Epidermal melanocyte (primary cell): ENCODE results near the gene PDE1C.
"Not testable (repeated sequence)": the region's sequence is repeated elsewhere in the genome, so short reads cannot be mapped to it uniquely, and the experiment has no call there.

ENCODE experiments used
- DNase-seq: peaks from one replicate; pipeline ENCODE4 v3.0.0; 2011; ENCODE audit warnings: low spot score; ENCODE audit not compliant: insufficient read length

Gene PDE1C

GRCh38 chr7:32044739-32045138 lies 25.5 kb downstream of the PDE1C start:
- DNase-seq, result no peak

GRCh38 chr7:32043688-32044087 lies 26.5 kb downstream of the PDE1C start:
- DNase-seq, result no peak

- no peak for DNase-seq
Measured at GRCh38 chr7:32042900-32043299, 27.3 kb downstream of the PDE1C start.

GRCh38 chr7:32039000-32039756 lies 31.0 kb downstream of the PDE1C start:
- DNase-seq, result no peak

- no peak for DNase-seq
Measured at GRCh38 chr7:32037650-32038198, 32.5 kb downstream of the PDE1C start.

- no peak for DNase-seq
Measured at GRCh38 chr7:32036557-32036956, 33.6 kb downstream of the PDE1C start.

- DNase-seq, result no peak
Measured at GRCh38 chr7:32034052-32034451, 36.2 kb downstream of the PDE1C start.

- no peak for DNase-seq
Measured at GRCh38 chr7:32033006-32033405, 37.2 kb downstream of the PDE1C start.

- no peak for DNase-seq
Measured at GRCh38 chr7:32032211-32032610, 38.0 kb downstream of the PDE1C start.

- DNase-seq, result no peak
Measured at GRCh38 chr7:32030904-32031692, 39.1 kb downstream of the PDE1C start.

GRCh38 chr7:32026083-32026425 lies 44.2 kb downstream of the PDE1C start:
- DNase-seq, result no peak

- DNase-seq, result no peak
Measured at GRCh38 chr7:32025381-32026082, 44.7 kb downstream of the PDE1C start.

- DNase-seq, result no peak
Measured at GRCh38 chr7:32023376-32023775, 46.8 kb downstream of the PDE1C start.

- DNase-seq, result no peak
Measured at GRCh38 chr7:32022966-32023365, 47.2 kb downstream of the PDE1C start.

GRCh38 chr7:32020551-32021159 lies 49.6 kb downstream of the PDE1C start:
- no peak for DNase-seq

GRCh38 chr7:32018845-32019578 lies 51.2 kb downstream of the PDE1C start:
- no peak for DNase-seq

- DNase-seq, result no peak
Measured at GRCh38 chr7:32015133-32015532, 55.1 kb downstream of the PDE1C start.

GRCh38 chr7:32013471-32013870 lies 56.7 kb downstream of the PDE1C start:
- DNase-seq, result not testable (repeated sequence)

- DNase-seq, result no peak
Measured at GRCh38 chr7:32005577-32005976, 64.6 kb downstream of the PDE1C start.

GRCh38 chr7:32001948-32002347 lies 68.3 kb downstream of the PDE1C start:
- no peak for DNase-seq

- no peak for DNase-seq
Measured at GRCh38 chr7:31997423-31997822, 72.8 kb downstream of the PDE1C start.
